Prostate gland (tissue), 2 donors: ENCODE measurements around the gene KRTAP5-3. TPM values are rescaled to one million over a fixed set of nuclear protein-coding genes. Genes with fewer than 3 reads are reported as not detected.

Source experiments
- DNase-seq: peaks from one replicate; pipeline ENCODE4 v3.0.0-alpha.2; 2019; ENCODE audit warnings: low spot score
- H3K27ac ChIP-seq, 2 donors: fragments of 200-600 bp; sonication (generic); 2 replicates each; pipeline ENCODE4 v1.5.1; 2017 to 2019
- H3K27me3 ChIP-seq: fragments of 200-600 bp; sonication (generic); replicated peaks from 2 replicates; pipeline ENCODE4 v1.5.1; 2019; ENCODE audit not compliant: insufficient read depth
- H3K36me3 ChIP-seq, 2 donors: fragments of 200-600 bp; sonication (generic); 1 replicate in 1 of 2; 2 replicates in 1 of 2; pipeline versions ENCODE4 v1.5.1 to v1.8.1; 2017 to 2019
- H3K4me1 ChIP-seq: fragments of 200-600 bp; sonication (generic); replicated peaks from 2 replicates; pipeline ENCODE4 v1.5.1; 2019
- H3K4me3 ChIP-seq, 2 donors: fragments of 200-600 bp; sonication (generic); 2 replicates each; pipeline ENCODE4 v1.5.1; 2017 to 2019
- H3K9me3 ChIP-seq: fragments of 200-600 bp; sonication (generic); 2 replicates; pipeline ENCODE4 v1.5.1; 2017
- POLR2A ChIP-seq: fragments of 450-650 bp; IDR thresholded peaks from one replicate; pipeline ENCODE4 v1.6.1; 2016; ENCODE audit warnings: antibody characterized with exemption, mild to moderate bottlenecking
- POLR2AphosphoS5 ChIP-seq: sonication (generic); formaldehyde crosslinking; IDR thresholded peaks from one replicate; pipeline ENCODE4 v1.6.1; 2017; ENCODE audit warnings: antibody characterized with exemption
- WGBS: methylation state at CpG from one replicate; pipeline ENCODE4 v1.1.5; 2018; 5-methylcytosine and 5-hydroxymethylcytosine counted together
- intact Hi-C: fragments of 100-400 bp; cut with DNase I; formaldehyde crosslinking; loops from one replicate; pipeline ENCODE4 v1.14.2; 2022
- total RNA-seq, 2 donors: library from RNA; depleted of rRNA; stranded (reverse); fragments of >200 nt; gene quantifications; one replicate each; pipeline ENCODE4 v1.1.0, GENCODE V29; 2016
- TF ChIP-seq, protein P1 (sequence below), 4 experiments: fragments of 200-600 bp in 2 of 4; fragments of 450-650 bp in 2 of 4; sonication (generic) in 2 of 4; IDR thresholded peaks; 1 replicate in 3 of 4; 2 replicates in 1 of 4; pipeline ENCODE4 v1.5.1; 2016 to 2019; ENCODE audit warnings: antibody characterized with exemption in 4 of 4, mild to moderate bottlenecking in 2 of 4, moderate library complexity in 2 of 4

The KRTAP5-3 gene
- total RNA-seq, 2 donors from 2014 or later, result not detected

DNA sequence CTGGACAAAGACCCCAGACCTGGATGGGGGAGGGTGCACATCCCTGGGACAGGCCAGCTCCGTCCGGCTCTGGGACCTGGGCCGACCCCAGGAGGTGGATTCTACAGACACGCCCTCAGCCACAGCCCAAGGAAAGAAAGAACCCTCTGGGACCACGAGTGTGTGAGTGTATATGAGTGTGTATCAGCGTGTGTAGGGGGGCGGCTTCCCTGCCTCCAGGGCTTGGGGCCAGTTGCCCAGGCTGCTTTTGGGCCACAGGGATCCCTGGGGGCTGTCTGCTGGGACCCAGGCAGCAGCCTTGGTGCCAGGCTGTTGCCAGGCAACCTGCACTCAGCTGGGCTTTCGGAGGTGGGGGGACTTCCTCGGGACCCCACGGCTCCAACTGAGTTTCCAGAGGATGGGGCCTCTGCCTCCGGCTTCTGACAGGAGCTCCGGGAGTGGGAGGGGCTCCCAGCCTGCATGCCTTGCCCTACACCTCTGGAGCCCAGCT is 45.1 kb downstream of the KRTAP5-3 start:
- H3K9me3 ChIP-seq, result no peaks in the 10 kb centered on the region
- peaks cover 8% of the 10 kb centered on the region for H3K4me1 ChIP-seq
- DNase-seq, result no peak
- no peak overlapping the region for H3K27ac ChIP-seq
- no peaks in the 10 kb centered on the region for H3K27me3 ChIP-seq
- no peak overlapping the region for H3K4me3 ChIP-seq
- TF ChIP-seq, protein P1, sequence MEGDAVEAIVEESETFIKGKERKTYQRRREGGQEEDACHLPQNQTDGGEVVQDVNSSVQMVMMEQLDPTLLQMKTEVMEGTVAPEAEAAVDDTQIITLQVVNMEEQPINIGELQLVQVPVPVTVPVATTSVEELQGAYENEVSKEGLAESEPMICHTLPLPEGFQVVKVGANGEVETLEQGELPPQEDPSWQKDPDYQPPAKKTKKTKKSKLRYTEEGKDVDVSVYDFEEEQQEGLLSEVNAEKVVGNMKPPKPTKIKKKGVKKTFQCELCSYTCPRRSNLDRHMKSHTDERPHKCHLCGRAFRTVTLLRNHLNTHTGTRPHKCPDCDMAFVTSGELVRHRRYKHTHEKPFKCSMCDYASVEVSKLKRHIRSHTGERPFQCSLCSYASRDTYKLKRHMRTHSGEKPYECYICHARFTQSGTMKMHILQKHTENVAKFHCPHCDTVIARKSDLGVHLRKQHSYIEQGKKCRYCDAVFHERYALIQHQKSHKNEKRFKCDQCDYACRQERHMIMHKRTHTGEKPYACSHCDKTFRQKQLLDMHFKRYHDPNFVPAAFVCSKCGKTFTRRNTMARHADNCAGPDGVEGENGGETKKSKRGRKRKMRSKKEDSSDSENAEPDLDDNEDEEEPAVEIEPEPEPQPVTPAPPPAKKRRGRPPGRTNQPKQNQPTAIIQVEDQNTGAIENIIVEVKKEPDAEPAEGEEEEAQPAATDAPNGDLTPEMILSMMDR (IDR thresholded peaks at IDR 0.05), result no peak
- TF ChIP-seq POLR2AphosphoS5, result no peak
- TF ChIP-seq POLR2A, result no peak
- H3K36me3 ChIP-seq, result no peaks in the 10 kb centered on the region
- intact Hi-C loops, result no loop called here
- 67% methylated on average over 12 of the region's 12 CpGs for WGBS

DNA sequence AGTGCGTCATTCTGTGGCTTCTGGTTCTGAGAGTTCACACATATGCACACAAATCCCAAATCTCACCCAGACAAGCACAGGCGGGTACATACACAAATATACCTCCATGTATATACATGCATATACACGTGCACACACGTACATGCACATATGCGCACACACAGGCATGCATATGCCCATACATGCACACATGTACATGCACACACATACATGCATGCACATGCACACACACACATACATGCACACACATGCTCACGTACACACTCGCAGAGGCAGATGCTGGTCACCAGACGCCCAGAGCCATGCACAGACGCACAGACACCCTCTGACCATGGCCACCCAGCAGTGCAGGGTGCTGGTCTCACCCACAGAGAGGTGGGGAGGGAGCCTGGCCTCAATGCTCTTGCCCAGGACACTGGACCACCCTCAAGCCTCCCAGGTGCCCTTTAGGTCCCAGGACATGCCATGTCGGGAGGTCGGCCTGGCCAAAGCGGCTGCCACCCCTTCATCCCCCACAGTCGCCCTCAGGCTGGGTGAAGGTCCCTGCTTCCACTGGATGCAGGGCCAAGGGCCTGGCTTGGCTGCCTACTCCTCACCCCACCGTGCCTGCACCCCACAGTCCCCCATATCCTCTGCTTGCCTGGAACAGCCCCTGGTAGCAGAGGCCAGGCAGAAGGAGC is 45.7 kb downstream of the KRTAP5-3 start:
- no peaks in the 10 kb centered on the region for H3K36me3 ChIP-seq
- no peak overlapping the region for H3K4me3 ChIP-seq
- no peaks in the 10 kb centered on the region for H3K27me3 ChIP-seq
- peaks cover 9% of the 10 kb centered on the region for H3K4me1 ChIP-seq
- TF ChIP-seq POLR2AphosphoS5 (no peak), POLR2A (no peak)
- TF ChIP-seq, protein P1 (IDR thresholded peaks at IDR 0.05), result no peak
- no peak overlapping the region for H3K27ac ChIP-seq
- no peak for DNase-seq
- 98% methylated on average over 14 of the region's 14 CpGs for WGBS
- no peaks in the 10 kb centered on the region for H3K9me3 ChIP-seq
- intact Hi-C loops, result no loop called here

DNA sequence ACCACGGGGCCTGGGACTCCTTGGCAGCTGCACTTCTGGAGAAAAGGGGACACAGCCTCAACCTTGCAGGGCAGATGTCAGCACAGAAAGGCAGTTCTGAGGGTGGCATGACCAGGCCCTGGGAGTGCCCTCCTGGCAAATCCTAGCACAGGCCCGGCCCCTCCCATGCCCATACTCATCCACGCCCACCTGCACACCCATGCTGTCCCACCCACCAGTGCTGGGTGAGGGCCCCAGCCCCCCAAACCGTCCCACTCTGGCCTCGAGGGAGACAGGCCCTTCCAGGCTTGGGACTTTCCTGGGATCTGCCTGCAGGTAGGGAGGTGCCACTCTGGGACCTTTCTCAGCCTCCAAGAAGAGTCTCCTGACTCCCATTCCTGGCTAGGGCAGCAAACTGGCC is 46.3 kb downstream of the KRTAP5-3 start:
- no peaks in the 10 kb centered on the region for H3K27me3 ChIP-seq
- no peak for DNase-seq
- intact Hi-C loops, result no loop called here
- 76% methylated on average over 5 of the region's 5 CpGs for WGBS
- peaks cover 9% of the 10 kb centered on the region for H3K4me1 ChIP-seq
- H3K27ac ChIP-seq, result no peak overlapping the region
- H3K9me3 ChIP-seq, result no peaks in the 10 kb centered on the region
- no peak overlapping the region for H3K4me3 ChIP-seq
- TF ChIP-seq, protein P1 (IDR thresholded peaks at IDR 0.05), result no peak
- TF ChIP-seq POLR2AphosphoS5 (no peak), POLR2A (no peak)
- H3K36me3 ChIP-seq, result no peaks in the 10 kb centered on the region

DNA sequence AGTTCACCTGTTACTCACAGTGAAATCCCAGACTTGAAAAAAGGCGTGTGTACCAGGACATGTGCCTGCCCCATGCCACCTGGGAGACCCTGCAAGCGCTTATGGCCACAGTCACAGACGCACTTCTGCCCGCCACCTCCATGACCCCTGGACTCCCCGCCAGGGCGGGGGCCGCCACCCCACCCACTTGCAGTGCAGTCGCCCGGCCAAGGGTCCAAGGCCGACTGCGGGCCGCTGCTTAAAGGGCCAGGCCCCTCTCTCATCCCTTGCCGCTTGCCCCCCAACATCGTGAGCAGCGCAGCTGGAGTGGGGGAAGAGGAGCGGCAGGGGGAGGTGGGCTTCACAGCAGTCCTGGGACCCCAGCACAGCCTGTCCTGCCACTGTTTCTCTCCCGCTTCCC is 47.0 kb downstream of the KRTAP5-3 start:
- DNase-seq, result no peak
- no peak overlapping the region for H3K27ac ChIP-seq
- 96% methylated on average over 17 of the region's 17 CpGs for whole genome bisulfite sequencing
- no peaks in the 10 kb centered on the region for H3K9me3 ChIP-seq
- no peaks in the 10 kb centered on the region for H3K36me3 ChIP-seq
- no peak overlapping the region for H3K4me3 ChIP-seq
- H3K27me3 ChIP-seq, result no peaks in the 10 kb centered on the region
- H3K4me1 ChIP-seq, result peaks cover 9% of the 10 kb centered on the region
- no peak for TF ChIP-seq POLR2AphosphoS5
- TF ChIP-seq POLR2A, result no peak
- TF ChIP-seq, protein P1 (IDR thresholded peaks at IDR 0.05), result no peak
- intact Hi-C loops, result no loop called here

DNA sequence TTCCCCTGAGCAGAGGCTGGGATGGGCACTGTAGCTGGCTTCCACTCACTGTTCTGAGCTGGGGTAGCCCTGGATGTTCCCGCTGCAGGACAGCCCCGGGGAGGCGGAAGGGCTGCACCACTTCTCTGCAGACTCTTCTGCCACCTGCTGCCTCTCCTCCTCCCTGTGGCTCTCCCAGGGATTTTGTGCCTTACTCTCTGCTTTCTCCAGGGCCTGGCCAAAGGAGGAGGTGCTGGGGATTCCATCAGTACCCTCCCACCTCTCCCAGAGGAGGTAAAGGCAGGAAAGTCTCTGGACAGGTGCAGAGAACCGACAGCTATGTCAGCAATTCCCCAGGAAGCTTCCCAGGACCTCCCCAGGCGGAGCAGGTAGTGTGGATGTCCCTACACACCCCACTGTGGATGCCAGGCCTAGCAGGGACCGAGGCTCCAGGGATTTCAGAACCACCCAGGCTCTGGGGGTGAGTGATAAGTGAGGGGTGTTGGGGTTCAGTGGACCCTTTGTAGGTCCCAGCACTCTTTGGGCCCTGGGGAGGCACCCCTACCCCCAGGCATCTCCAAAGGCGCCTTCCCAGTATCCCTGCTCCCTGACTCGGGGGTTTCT is 47.5 kb downstream of the KRTAP5-3 start:
- H3K36me3 ChIP-seq, result no peaks in the 10 kb centered on the region
- H3K9me3 ChIP-seq, result no peaks in the 10 kb centered on the region
- H3K4me1 ChIP-seq, result peaks cover 9% of the 10 kb centered on the region
- 81% methylated on average over 8 of the region's 8 CpGs for WGBS
- H3K27me3 ChIP-seq, result no peaks in the 10 kb centered on the region
- DNase-seq, result no peak
- intact Hi-C loops, result no loop called here
- TF ChIP-seq, protein P1 (IDR thresholded peaks at IDR 0.05), result no peak
- TF ChIP-seq POLR2A, result no peak
- TF ChIP-seq POLR2AphosphoS5, result no peak
- no peak overlapping the region for H3K4me3 ChIP-seq
- H3K27ac ChIP-seq, result no peak overlapping the region
